ENCODE results near the gene GOT2.
"Not testable (repeated sequence)": the region's sequence is repeated elsewhere in the genome, so short reads cannot be mapped to it uniquely, and the experiment has no call there.

Gene GOT2

DNA sequence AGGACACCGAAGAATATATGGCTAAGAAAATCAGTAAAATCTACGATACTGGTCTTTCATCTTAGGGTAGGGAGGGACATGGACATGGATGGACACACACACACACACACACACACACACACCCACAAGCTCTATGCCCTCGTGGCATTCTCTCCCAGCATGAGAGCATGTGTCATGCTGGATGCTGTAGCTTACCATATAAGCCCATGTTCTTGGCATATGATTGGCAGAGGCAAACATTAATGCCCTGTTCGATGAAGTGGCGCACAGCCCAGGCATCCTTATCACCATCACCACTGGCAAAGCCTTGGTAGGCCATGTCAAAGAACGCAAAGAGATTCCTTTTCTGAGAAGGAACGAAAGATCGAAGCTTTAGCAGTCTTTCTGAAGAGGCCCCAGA is 17.6 kb downstream of the GOT2 start:
- no peak for DNase-seq

DNA sequence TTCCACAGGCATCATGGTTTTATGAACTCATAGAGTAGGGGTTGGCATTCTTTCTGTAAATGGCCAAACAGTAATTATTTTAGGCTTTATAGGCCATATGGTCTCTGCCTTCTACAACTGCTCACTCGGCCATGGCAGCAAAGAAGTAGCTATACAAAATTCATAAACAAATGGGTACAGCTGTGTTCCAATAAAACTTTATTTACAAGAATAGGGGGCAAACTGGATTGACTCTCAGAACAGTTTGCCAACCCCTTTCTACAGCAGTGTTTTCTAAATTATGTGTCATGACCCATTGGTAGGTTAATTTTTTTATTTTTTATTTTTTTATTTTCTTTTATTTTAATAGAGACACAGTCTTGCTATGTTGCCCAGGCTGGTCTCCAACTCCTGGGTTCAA is 20.4 kb downstream of the GOT2 start:
- DNase-seq: no peak

DNA sequence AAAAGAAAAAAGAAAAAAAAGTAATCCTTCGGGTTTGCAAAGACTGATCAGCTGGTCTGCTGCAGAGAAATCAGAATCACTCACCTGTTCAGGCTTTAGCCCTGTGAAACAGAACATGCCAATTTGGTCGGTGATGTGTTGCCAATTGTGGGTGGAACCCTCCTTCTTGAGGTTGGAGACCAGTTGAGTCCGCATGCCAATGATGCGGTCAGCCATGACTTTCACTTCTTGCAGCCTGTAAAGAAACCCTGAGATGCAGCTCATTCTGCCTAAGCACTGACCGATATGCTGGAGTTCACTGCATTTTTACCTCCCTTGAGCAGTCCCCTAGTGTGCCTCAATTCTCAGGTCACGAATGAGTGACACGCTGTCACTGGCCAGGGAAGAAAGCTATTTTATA is 24.8 kb downstream of the GOT2 start:
- DNase-seq: no peak

DNA sequence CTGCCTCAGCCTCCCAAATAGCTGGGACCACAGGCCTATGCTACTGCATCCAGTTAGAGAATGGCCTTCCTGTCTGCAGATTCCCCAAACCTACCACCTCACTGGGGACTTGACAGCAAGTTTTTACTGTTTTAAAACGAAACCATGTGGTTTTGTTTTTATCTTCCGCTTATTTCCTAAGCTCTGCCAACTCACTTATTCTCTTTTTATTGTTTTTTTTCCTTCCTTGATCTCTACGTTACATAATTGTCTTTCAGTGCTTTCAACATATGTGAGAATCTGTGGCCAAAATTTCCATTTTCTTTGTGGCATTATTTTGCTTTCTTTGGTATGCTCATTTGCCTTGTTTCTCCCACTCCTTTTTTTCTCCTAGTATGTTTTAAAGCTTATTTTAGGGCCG is 35.0 kb downstream of the GOT2 start:
- DNase-seq: no peak

DNA sequence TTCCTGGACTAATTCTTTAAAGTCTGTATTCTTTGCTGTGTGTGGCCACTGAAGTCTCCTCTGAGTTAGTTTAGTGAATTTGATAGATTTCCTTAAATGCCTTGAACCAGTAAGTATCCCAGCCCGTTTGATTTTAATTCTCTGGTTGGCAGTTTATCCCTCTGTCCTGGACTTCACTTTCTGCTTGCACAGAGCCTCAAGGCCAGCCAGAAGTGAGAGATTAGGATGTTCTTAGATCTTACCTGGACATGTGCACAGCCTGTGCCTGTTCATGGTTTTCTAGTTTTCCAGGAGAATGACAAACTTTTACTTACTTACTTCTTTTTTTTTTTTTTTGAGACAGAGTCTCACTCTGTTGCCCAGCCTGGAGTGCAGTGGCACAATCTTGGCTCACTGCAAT is 38.7 kb downstream of the GOT2 start:
- DNase-seq: no peak

DNA sequence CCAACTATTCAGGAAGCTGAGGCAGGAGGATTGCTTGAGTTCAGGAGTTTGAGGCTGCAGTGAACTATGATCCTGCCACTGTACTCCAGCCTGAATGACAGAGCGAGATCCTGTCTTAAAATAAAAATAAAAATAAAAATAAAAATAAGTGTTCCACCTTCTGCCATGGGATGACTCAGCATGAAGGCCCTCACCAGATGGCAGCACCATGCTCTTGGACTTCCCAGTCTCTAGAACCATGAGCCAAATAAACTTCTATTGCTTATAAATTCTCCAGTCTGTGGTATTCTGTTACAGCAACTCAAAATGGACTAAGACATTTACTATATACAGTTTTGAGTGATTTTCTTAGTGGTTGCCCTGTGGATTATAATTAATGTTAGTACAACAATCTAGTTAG is 41.7 kb downstream of the GOT2 start:
- no peak for DNase-seq

DNA sequence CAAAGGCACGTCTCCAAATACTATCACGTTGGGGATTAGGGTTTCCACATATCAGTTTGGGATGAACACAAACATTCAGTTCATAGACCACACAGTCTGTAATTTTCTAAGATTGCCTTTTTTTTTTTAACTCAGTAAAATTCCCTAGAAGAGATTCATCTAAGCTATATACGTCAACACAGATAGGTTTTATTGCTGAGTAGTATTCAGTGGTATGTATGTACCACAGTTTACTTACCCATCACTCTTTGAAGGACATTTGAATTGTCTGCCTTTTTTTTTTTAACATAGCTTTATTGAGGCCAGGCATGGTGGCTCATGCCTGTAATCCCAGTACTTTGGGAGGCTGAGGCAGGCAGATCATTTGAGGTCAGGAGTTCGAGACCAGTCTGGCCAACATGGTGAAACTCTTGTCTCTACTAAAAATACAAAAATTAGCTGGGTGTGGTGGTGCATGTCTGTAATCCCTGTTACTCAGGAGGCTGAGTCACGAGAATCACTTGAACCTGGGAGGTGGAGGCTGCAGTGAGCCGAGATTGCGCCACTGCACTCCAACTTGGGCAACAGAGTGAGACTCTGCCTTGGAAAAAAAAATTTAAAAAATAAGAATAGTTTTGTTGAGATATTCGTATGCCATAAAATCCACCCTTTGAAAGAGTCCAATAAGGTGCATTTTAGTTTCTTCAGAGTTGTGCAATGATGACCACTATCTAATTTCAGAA is 47.0 kb downstream of the GOT2 start:
- DNase-seq: not testable (repeated sequence)

DNA sequence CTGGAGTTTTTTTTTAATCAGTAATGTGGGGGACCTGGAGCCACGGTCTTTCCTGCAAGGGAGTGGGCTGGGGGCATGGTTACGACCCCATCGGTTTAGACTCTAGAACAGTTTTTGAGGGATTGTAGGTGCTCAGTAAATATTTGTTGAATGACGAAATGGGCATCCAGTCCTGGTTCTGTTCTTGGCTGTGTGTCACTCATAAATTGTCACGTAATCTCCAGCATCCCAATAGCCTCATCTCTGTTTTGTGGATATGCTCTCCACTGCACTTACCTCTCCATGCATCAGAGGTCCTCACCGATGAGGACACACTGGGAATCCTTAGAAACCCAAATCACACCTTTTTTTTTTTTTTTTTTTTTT is 49.0 kb downstream of the GOT2 start:
- no peak for DNase-seq

DNA sequence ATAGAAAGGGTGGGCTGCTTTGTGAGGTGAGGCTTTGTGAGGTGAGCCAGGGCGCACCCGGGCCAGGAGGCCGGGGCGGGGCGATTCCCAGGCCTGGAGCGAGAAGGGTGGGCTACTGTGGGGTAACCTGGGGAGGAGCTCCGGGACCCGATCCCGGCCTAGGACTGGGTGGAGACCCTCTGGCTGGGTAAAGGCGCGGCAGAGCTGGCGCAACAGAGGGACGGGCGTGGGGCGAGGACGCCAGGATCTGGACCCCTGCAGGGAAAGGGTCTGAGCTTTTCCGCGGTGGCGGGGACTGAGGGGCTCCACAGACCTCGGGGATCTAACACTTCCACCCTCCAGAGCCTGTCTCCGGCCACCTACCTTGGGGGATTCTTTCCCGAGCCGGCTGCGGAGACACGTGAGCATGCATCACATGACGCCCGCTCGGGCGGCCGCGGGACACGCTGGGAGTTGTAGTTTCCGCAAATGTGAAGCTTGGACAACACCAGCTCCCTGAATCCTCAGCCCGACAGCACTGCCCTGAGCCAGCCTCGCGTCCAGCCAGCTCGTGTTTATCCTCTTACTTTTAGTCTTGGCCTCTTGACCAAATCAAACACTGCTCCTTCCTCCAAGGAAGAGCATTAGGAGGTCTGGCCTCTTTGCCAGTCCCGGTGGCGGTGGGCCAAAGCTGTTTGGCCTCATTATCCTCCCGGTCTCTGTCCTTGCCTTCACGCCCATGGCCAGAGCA is 49.6 kb downstream of the GOT2 start, which contains the start of gene SLC38A7:
Gene SLC38A7, minus strand, starts transcription at position 417 of the 730 bp plus-strand sequence. CDS start 4,644 bp downstream, outside the sequence.
- peak; percentile 45 to 51 for DNase-seq

DNA sequence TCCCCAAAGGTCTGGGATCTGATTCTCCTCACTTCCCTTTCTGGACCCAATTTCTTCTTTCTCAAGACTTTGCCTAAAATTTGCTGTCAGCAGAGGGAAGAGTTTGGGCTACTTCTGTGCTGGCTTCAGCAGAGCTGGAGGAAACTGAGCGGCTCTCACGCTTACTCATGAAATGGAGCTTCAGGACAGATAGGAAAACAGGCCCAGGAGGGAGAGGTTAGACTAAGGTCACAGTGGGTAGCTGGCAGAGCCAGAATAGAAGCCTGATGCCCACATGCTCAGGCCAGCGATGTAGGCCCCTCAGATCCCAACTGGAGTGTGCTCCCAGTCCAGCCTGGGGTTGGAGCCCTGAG is 50.1 kb downstream of the GOT2 start:
- DNase-seq: no peak

DNA sequence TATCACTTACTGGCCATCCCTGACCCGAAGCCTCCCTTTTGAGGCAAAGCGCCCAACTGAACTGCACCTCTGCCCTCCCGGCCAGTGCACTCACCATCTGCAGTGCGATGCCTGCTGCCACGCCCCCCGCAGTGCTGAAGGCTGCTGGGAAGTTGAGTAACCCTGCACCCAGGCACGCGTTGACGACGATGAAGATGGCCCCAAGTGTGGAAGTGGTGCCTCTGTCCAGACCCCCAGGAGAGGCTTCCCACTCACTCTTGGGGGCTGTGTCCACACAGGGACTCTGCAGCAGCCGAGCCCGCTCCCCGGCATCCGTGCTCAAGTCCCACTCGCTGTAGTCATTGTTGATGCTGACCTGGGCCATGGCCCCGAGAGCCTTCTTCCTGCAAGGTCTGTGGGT is 54.4 kb downstream of the GOT2 start:
- DNase-seq: no peak

DNA sequence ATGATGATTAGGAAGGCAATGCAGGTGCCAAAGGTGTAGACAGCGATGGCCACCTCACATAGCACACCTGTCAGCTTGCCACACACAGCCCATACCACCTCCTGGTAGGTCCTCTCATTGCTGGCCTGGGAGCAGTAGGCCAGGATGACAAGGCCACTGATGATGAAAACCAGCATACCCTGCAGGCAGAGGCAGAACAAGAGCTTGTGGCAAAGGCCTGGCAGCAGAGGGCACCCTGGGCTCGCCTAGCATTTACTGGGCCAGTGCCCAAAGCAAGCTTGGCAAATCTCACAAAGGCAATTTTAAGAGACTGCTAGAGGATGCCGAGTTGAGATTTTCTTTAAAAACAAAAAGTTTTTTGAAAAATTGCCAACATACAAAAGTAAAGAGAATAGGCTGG is 55.4 kb downstream of the GOT2 start:
- peak; percentile 1 to 9 for DNase-seq

DNA sequence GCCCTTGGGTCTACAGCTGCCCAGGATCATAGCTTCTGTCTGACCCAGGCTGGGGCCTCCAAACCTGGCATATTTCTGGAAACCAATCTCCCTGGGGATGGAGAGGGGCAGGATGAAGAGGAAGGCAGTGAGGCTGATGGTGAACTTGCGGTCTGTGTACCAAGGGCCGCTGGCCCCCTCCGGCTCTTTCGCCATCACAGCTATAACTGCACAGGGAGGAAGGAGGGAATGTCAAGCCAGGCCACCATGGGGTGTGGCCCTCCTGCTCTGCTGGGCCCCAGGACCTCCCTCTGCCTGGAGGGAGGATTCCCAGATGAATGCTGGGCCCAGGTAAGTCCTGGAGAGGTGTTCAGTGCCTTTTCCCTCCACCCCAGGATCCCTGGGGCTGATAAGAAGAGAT is 55.8 kb downstream of the GOT2 start:
- DNase-seq: no peak

DNA sequence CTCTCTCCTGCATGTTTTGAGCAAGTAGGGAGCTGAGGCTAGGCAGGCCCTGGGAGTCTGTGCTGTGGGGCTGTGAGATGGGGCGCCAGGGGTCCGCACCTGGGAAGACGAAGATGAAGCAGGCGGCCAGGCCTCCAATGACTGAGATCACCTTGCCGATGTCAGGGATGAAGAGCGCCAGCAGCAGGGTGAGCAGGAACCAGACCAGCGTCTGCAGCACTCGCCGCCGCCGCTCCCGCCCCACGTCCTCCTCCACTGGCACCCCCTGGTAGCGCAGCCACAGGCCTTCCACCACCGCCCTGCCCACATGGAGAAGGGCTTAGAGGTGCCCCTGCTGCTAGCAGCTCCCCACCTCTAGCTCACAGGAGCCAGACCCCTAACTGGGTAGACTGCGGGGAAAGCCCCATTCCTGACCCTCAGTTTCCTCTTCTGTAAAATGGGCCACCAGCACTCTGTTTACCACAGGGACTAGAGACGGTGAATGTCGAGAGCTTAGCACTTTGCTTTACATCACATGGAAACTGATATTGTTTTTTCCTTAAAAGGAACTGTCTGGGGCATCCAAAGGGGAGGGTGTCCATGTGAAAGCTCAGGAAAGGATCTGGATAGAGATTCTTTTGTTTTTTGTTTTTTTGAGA is 63.1 kb downstream of the GOT2 start:
- DNase-seq: no peak

DNA sequence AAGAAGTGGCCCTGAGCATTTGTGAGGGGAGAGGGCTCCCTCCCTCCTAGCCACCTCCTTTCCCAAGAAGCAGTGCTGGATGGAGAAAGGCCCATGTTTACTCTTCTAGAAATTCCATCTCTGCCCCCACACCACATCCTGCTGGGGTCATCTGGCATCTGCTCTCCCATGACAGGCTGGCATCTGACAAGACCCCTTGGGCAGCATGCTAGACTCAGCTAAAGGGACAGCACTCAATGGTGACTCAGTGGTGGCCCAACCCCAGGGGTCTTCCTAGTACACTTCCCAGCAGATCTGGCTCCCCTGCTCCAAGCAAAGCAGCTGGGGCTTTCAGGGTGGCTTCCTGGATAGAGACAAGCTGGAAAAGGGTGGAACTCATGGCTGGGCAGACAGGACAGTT is 63.9 kb downstream of the GOT2 start:
- DNase-seq: no peak

DNA sequence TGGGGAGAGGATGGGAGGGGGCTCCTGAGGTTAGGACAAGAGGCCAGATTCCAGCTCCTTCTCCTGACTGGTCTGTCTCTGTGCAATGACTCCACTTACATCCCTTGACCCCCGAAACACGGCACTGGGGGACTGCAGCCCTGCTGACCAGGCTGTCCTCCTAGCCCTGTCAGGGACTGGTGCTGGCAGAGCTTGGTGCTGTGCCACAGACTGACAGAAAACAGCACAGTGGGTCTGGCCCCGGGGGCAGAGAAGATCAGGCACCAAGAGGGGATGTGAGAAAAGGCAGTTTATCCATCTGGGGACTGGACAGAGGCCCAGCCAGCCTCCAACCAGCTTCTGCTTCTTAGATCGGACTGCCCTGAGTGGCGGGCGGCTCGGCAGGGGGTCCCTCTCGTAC is 68.9 kb downstream of the GOT2 start:
- no peak for DNase-seq

DNA sequence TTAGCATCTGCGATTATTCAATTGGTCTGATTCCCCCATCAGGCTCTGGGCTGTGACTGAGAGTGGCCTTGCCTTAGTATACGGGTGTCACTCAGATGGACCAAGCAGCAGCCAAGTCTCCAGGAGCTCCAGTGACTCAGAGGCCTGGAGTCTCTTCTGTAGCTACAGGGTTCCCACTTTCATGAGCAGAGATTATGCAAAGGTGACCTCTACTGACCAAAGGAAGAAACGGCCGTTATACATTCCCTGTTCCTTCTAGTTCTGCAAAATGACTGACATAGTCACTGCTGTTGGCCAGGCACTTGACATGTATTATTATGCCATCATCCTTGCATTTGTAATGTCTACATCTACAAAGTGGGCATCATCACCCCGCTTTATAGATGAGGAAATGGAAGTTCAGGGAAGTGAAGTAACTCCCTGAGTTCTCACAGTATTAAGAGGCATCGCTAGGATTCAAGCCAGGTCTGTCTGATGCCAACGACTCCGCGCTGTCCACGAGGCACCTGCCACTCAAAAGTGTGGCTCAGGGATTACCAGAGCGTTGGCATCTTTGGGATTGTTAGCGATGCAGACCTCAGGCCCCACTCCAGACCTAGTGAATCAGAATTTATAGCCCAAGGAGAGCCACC is 72.8 kb downstream of the GOT2 start:
- peak; percentile 84 to 87 for DNase-seq

DNA sequence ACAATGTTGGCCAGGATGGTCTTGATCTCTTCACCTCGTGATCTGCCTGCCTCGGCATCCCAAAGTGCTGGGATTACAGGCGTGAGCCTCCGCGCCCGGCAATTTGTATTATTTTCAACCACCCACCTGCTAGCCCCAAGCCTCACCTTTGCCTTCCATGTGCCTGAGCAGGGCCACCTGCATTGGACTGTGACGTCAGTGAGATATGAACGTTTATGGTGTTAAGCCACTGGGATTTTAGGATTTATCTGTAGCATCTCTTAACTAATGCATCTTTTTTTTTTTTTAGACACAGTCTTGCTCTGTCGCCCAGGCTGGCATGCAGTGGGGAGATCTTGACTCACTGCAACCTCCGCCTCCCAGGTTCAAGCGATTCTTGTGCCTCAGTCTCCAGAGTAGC is 74.2 kb downstream of the GOT2 start:
- DNase-seq: not testable (repeated sequence)

DNA sequence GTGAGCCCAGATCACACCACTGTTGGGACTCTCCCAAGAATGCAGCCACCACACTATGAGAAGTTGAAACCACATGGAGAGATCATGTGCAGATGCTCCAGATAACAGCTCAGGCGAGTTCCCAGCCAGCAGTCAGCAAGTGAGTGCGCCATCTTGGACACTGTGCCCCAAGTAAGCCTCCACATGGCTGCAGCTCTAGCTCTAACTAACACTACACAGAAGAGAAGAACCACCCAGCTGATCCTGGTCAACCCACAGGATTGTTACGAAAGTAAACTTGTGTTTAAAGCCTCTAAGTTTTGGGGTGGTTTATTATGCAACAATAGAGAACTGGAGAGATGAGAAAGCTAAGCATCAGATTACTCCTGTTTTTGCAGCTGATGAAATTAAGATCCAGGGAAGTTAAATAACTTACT is 75.3 kb downstream of the GOT2 start:
- DNase-seq: peak; percentile 9 to 17

Measured in Kasumi-1 (cell line).